ENCODE data around the gene CD22.

GRCh38 chr19:35327642-35328041 lies 1.3 kb upstream of the CD22 start:
- no peak for TF ChIP-seq TARDBP (IDR thresholded peaks at IDR 0.05)
- TF ChIP-seq FOXA1 (IDR thresholded peaks at IDR 0.05) = no peak
- no peak for TF ChIP-seq HDGF (IDR thresholded peaks at IDR 0.05; ENCODE audit: borderline replicate concordance)
- no peak for TF ChIP-seq FOXK2 (IDR thresholded peaks at IDR 0.05)
- TF ChIP-seq ARNT (IDR thresholded peaks at IDR 0.05) = no peak
- TF ChIP-seq FOXM1 (IDR thresholded peaks at IDR 0.05; ENCODE audit: borderline replicate concordance) = no peak
- TF ChIP-seq ELF4 (IDR thresholded peaks at IDR 0.05) = no peak

Measured in HEK293T (cell line).